PC-9 (cell line): ENCODE measurements around the gene CAPZB. TPM values are rescaled to one million over a fixed set of nuclear protein-coding genes. Genes with fewer than 3 reads are reported as not detected.

Experiments used
- BruUV-seq: library from RNA; stranded (reverse); fragments of 400-500 nt; replicated peaks from 2 replicates; lab custom pipeline; 2021; lab: Mats Ljungman, UMichigan
- CTCF ChIA-PET: fragments of 300-600 bp; sonication (Branson Sonifier 250); formaldehyde crosslinking; loops from one replicate; lab custom pipeline; 2022; ENCODE audit warnings: antibody characterized with exemption; lab: Charles Lee
- POLR2A ChIA-PET: fragments of 300-600 bp; sonication (Branson Sonifier 250); formaldehyde crosslinking; loops from one replicate; lab custom pipeline; 2022; ENCODE audit warnings: antibody characterized with exemption; ENCODE audit not compliant: unreplicated experiment; lab: Charles Lee
- DNase-seq, 2 experiments: peaks; one replicate each; pipeline versions ENCODE4 v3.0.0 to v3.0.0-alpha.2; 2015 to 2022; ENCODE audit warnings: mixed read lengths in 1 of 2
- H2AFZ ChIP-seq: fragments of 200-600 bp; sonication (generic); 2 replicates; pipeline ENCODE4 v1.8.1; 2017; ENCODE audit warnings: antibody characterized with exemption
- H3F3A ChIP-seq: fragments of 200-600 bp; sonication (generic); 2 replicates; pipeline ENCODE4 v1.8.1; 2017; ENCODE audit warnings: antibody characterized with exemption, mild to moderate bottlenecking, low read depth; ENCODE audit not compliant: insufficient read depth
- H3K27ac ChIP-seq: fragments of 200-600 bp; sonication (generic); 2 replicates; pipeline ENCODE4 v1.6.1; 2016; ENCODE audit warnings: mixed run types
- H3K27me3 ChIP-seq: fragments of 200-600 bp; sonication (generic); 2 replicates; pipeline ENCODE4 v1.6.1; 2016; ENCODE audit warnings: low read depth, mixed run types; ENCODE audit not compliant: insufficient read depth
- H3K36me3 ChIP-seq: fragments of 200-600 bp; sonication (generic); 2 replicates; pipeline ENCODE4 v1.6.1; 2016; ENCODE audit warnings: low read depth, mixed run types
- H3K4me1 ChIP-seq: fragments of 200-600 bp; sonication (generic); replicated peaks from 2 replicates; pipeline ENCODE4 v1.6.1; 2016; ENCODE audit warnings: mixed run types; ENCODE audit not compliant: insufficient read depth
- H3K4me2 ChIP-seq: fragments of 200-600 bp; sonication (generic); 2 replicates; pipeline ENCODE4 v1.6.1; 2017; ENCODE audit warnings: mixed run types
- H3K4me3 ChIP-seq: fragments of 200-600 bp; sonication (generic); 2 replicates; pipeline ENCODE4 v1.6.1; 2016; ENCODE audit warnings: mixed run types
- H3K79me2 ChIP-seq: fragments of 200-600 bp; sonication (generic); 2 replicates; pipeline ENCODE4 v1.6.1; 2017; ENCODE audit warnings: low read depth, mixed run types
- H3K9me2 ChIP-seq: fragments of 200-600 bp; sonication (generic); 2 replicates; pipeline ENCODE4 v1.8.1; 2017; ENCODE audit warnings: mild to moderate bottlenecking; ENCODE audit not compliant: insufficient read depth
- H3K9me3 ChIP-seq: fragments of 200-600 bp; sonication (generic); 2 replicates; pipeline ENCODE4 v1.8.1; 2016; ENCODE audit warnings: low read depth; ENCODE audit not compliant: insufficient read depth
- H4K20me1 ChIP-seq: fragments of 200-600 bp; sonication (generic); 2 replicates; pipeline ENCODE4 v1.8.1; 2017; ENCODE audit not compliant: insufficient read depth
- EZH2 ChIP-seq: fragments of 200-600 bp; sonication (generic); IDR thresholded peaks from 2 replicates; pipeline ENCODE4 v1.8.0; 2017; ENCODE audit warnings: antibody characterized with exemption, low read depth
- intact Hi-C: fragments of 100-400 bp; cut with micrococcal nuclease; formaldehyde crosslinking; loops from one replicate; pipeline ENCODE4 v1.10.0; 2022; ENCODE audit not compliant: unreplicated experiment
- total RNA-seq: library from RNA; stranded (reverse); gene quantifications from 2 replicates; pipeline ENCODE4 v1.2.3, GENCODE V29; 2021
- TF ChIP-seq, protein P1 (sequence below): fragments of 200-600 bp; sonication (generic); conservative IDR thresholded peaks from 2 replicates; pipeline ENCODE4 v1.6.1; 2017; ENCODE audit warnings: mixed run types, antibody characterized with exemption, mild to moderate bottlenecking, moderate library complexity

The CAPZB gene
- total RNA-seq, 1 experiment from 2014 or later = 222 TPM

DNA sequence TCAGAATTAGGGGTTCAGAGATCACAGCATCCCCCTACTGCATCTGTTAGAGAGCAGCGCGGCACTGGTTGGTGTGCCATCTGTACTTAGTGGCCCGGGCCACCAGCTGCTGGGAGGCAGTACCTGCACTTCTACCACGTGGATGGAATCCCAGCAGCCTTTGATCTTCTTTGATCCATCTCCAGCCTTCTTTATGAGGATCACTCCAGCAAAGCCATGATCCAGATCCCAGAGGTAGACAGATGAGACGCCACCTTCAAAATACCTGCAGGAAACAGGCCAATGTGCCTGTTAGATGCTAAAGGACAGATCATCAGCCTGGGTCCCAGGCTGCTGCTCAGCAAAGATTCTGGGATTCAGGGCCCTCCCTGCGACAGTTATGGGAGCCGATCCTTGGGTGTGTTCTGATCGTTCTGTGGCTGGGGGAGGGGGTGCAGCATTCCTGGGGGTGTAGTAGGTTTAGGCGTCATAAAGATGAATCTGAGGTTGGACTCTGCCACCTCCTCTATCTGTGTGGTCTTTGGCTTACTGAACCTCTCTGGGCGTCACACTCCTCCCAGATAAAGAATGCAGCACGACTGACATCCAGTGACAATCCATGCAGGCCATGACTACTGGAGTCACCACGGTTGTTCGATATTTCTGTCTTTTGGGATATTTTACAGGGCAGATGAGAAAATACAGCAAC lies 127.9 kb downstream of the CAPZB start:
- intact Hi-C loops = no loop called here
- Histone ChIP-seq H2AFZ (no peak overlapping the region), H3K9me2 (no peaks in the 10 kb centered on the region), H4K20me1 (no peaks in the 10 kb centered on the region), H3K4me3 (no peak overlapping the region), H3K9me3 (no peaks in the 10 kb centered on the region), H3K36me3 (no peaks in the 10 kb centered on the region), H3K4me1 (no peaks in the 10 kb centered on the region), H3K27ac (no peak overlapping the region), H3K4me2 (no peak overlapping the region), H3F3A (no peaks in the 10 kb centered on the region), H3K27me3 (no peaks in the 10 kb centered on the region), H3K79me2 (no peaks in the 10 kb centered on the region)
- ChIA-PET POLR2A (no interaction called here), CTCF (no interaction called here)
- no TSS peak for BruUV-seq
- no peak for DNase-seq
- TF ChIP-seq EZH2 = no peak
- TF ChIP-seq, protein P1, sequence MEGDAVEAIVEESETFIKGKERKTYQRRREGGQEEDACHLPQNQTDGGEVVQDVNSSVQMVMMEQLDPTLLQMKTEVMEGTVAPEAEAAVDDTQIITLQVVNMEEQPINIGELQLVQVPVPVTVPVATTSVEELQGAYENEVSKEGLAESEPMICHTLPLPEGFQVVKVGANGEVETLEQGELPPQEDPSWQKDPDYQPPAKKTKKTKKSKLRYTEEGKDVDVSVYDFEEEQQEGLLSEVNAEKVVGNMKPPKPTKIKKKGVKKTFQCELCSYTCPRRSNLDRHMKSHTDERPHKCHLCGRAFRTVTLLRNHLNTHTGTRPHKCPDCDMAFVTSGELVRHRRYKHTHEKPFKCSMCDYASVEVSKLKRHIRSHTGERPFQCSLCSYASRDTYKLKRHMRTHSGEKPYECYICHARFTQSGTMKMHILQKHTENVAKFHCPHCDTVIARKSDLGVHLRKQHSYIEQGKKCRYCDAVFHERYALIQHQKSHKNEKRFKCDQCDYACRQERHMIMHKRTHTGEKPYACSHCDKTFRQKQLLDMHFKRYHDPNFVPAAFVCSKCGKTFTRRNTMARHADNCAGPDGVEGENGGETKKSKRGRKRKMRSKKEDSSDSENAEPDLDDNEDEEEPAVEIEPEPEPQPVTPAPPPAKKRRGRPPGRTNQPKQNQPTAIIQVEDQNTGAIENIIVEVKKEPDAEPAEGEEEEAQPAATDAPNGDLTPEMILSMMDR = no peak

DNA sequence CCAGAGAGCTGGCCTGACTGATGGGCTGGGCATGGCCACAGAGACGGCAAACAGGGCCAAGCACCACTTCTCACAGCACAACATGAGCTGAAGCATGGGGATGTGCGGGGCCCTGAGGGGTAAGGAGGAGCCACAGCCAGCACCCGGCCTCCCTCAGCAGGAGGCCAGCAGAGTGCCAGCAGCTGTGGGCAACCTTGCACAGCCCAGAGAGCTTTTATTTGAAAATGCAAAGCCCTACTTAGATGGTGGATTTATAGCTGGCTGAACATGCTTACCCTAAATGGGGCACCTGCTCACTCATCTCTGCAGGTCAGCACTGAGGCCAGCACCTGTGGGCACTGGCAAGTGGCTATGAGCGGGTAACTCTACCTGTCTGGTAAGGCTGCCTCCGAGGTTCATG lies 129.1 kb downstream of the CAPZB start:
- H3K27me3 ChIP-seq = no peaks in the 10 kb centered on the region
- no peaks in the 10 kb centered on the region for H3K4me1 ChIP-seq
- no peak overlapping the region for H3K4me3 ChIP-seq
- no peaks in the 10 kb centered on the region for H4K20me1 ChIP-seq
- H2AFZ ChIP-seq = no peak overlapping the region
- ChIA-PET CTCF (no interaction called here), POLR2A (no interaction called here)
- H3K4me2 ChIP-seq = no peak overlapping the region
- no TSS peak for BruUV-seq
- H3F3A ChIP-seq = no peaks in the 10 kb centered on the region
- no peak overlapping the region for H3K27ac ChIP-seq
- H3K9me2 ChIP-seq = no peaks in the 10 kb centered on the region
- DNase-seq = no peak
- no peaks in the 10 kb centered on the region for H3K79me2 ChIP-seq
- H3K36me3 ChIP-seq = no peaks in the 10 kb centered on the region
- intact Hi-C loops = no loop called here
- H3K9me3 ChIP-seq = no peaks in the 10 kb centered on the region
- TF ChIP-seq, protein P1 = no peak
- no peak for TF ChIP-seq EZH2

DNA sequence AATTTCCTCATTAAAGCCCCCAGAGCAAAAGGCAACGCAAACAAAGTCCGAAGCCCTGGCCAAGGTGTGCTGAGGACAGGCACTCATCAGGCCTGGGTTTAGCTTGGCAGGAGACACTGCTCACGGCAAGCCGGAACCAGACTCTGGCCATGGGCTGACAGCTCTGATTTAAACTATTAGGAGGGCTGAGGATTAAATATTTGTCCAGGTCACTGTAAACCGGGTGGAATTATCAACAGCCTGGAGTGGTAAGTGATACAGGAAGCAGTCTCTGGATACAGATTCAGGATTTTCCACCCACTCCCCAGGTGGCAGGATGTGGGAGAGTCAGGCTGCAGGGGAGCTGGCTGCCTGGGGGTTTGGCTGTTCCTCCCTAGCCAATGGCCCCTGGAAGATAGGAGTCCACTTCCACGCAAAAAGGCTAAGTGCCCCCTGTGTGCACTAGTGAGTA lies 130.8 kb downstream of the CAPZB start:
- POLR2A ChIA-PET = no interaction called here
- Histone ChIP-seq H3K36me3 (no peaks in the 10 kb centered on the region), H3F3A (no peaks in the 10 kb centered on the region), H3K9me3 (no peaks in the 10 kb centered on the region), H2AFZ (no peak overlapping the region), H3K4me2 (no peak overlapping the region), H4K20me1 (no peaks in the 10 kb centered on the region), H3K4me1 (no peaks in the 10 kb centered on the region), H3K27me3 (no peaks in the 10 kb centered on the region), H3K79me2 (no peaks in the 10 kb centered on the region), H3K27ac (no peak overlapping the region), H3K9me2 (no peaks in the 10 kb centered on the region), H3K4me3 (no peak overlapping the region)
- TF ChIP-seq EZH2 = no peak
- TF ChIP-seq, protein P1 = no peak
- CTCF ChIA-PET = no interaction called here
- intact Hi-C loops = no loop called here
- no TSS peak for BruUV-seq
- no peak for DNase-seq
